ENCODE measurements around the gene DACH1. TPM values are rescaled to one million over a fixed set of nuclear protein-coding genes. Genes with fewer than 3 reads are reported as not detected.

The DACH1 gene
- total RNA-seq, 1 experiment from 2014 or later = 0.14 TPM

- Mint-ChIP-seq H3K4me1 (ENCODE audit: low read depth, unreplicated experiment) (no peaks in the 10 kb centered on the region), H3K27ac (ENCODE audit: unreplicated experiment) (no peak overlapping the region), H3K4me3 (ENCODE audit: low read depth, unreplicated experiment) (no peak overlapping the region), H3K27me3 (ENCODE audit: unreplicated experiment) (no peaks in the 10 kb centered on the region), H3K36me3 (ENCODE audit: insufficient read depth, unreplicated experiment) (no peaks in the 10 kb centered on the region), H3K9me3 (ENCODE audit: low read depth, unreplicated experiment) (no peaks in the 10 kb centered on the region)
- intact Hi-C loops (cut with micrococcal nuclease; ENCODE audit: unreplicated experiment) = no loop called here
- CTCF ChIA-PET = interaction anchor here (0.6 kb wide), 1 partner anchor 162 kb away, joined by 3 read pairs; no protein-coding TSS in a partner anchor
- DNase-seq = no peak
- BruUV-seq (replicated peaks) = no TSS peak
- TF ChIP-seq CTCF (IDR thresholded peaks at IDR 0.05; ENCODE audit: unreplicated experiment) = no peak
These were observed 112.5 kb downstream of the DACH1 start for GRCh38 chr13:71754407-71754974.

GRCh38 chr13:71752775-71753513, 114.1 kb downstream of the DACH1 start:
- no peaks in the 10 kb centered on the region for H3K27me3 Mint-ChIP-seq (ENCODE audit: unreplicated experiment)
- TF ChIP-seq CTCF (IDR thresholded peaks at IDR 0.05; ENCODE audit: unreplicated experiment) = no peak

GRCh38 chr13:71751073-71751472, 115.9 kb downstream of the DACH1 start:
- no peak for TF ChIP-seq CTCF (IDR thresholded peaks at IDR 0.05; ENCODE audit: unreplicated experiment)

More at GRCh38 chr13:71752775-71753513, 114.1 kb downstream of the DACH1 start:
- Mint-ChIP-seq H3K27ac (ENCODE audit: unreplicated experiment) (no peak overlapping the region), H3K4me1 (ENCODE audit: low read depth, unreplicated experiment) (no peaks in the 10 kb centered on the region), H3K9me3 (ENCODE audit: low read depth, unreplicated experiment) (no peaks in the 10 kb centered on the region), H3K36me3 (ENCODE audit: insufficient read depth, unreplicated experiment) (no peaks in the 10 kb centered on the region), H3K4me3 (ENCODE audit: low read depth, unreplicated experiment) (no peak overlapping the region)
- intact Hi-C loops (cut with micrococcal nuclease; ENCODE audit: unreplicated experiment) = no loop called here
- CTCF ChIA-PET = no interaction called here
- no peak for DNase-seq
- BruUV-seq (replicated peaks) = no TSS peak

GRCh38 chr13:71730267-71730666, 136.7 kb downstream of the DACH1 start:
- no peak for TF ChIP-seq CTCF (IDR thresholded peaks at IDR 0.05; ENCODE audit: unreplicated experiment)
- Mint-ChIP-seq H3K36me3 (ENCODE audit: insufficient read depth, unreplicated experiment) (no peaks in the 10 kb centered on the region), H3K9me3 (ENCODE audit: low read depth, unreplicated experiment) (no peaks in the 10 kb centered on the region), H3K4me1 (ENCODE audit: low read depth, unreplicated experiment) (no peaks in the 10 kb centered on the region), H3K4me3 (ENCODE audit: low read depth, unreplicated experiment) (no peak overlapping the region), H3K27me3 (ENCODE audit: unreplicated experiment) (no peaks in the 10 kb centered on the region), H3K27ac (ENCODE audit: unreplicated experiment) (no peak overlapping the region)
- intact Hi-C loops (cut with micrococcal nuclease; ENCODE audit: unreplicated experiment) = no loop called here
- CTCF ChIA-PET = no interaction called here
- no peak for DNase-seq
- no TSS peak for BruUV-seq (replicated peaks)

More at GRCh38 chr13:71751073-71751472, 115.9 kb downstream of the DACH1 start:
- Mint-ChIP-seq H3K4me1 (ENCODE audit: low read depth, unreplicated experiment) (no peaks in the 10 kb centered on the region), H3K4me3 (ENCODE audit: low read depth, unreplicated experiment) (no peak overlapping the region), H3K36me3 (ENCODE audit: insufficient read depth, unreplicated experiment) (no peaks in the 10 kb centered on the region), H3K9me3 (ENCODE audit: low read depth, unreplicated experiment) (no peaks in the 10 kb centered on the region), H3K27me3 (ENCODE audit: unreplicated experiment) (no peaks in the 10 kb centered on the region), H3K27ac (ENCODE audit: unreplicated experiment) (no peak overlapping the region)
- no peak for DNase-seq
- CTCF ChIA-PET = no interaction called here
- no TSS peak for BruUV-seq (replicated peaks)
- intact Hi-C loops (cut with micrococcal nuclease; ENCODE audit: unreplicated experiment) = no loop called here

Data from Calu3 (cell line).